ENCODE results near the gene GGN. TPM values are rescaled to one million over a fixed set of nuclear protein-coding genes. Genes with fewer than 3 reads are reported as not detected.
A peak's percentile ranks its signal among the peaks of the same experiment; 100 is the strongest.
"Not testable (repeated sequence)": the region's sequence is repeated elsewhere in the genome, so short reads cannot be mapped to it uniquely, and the experiment has no call there.

GGN gene
- total RNA-seq, 1 donor from 2014 or later: 0.80 TPM

DNA sequence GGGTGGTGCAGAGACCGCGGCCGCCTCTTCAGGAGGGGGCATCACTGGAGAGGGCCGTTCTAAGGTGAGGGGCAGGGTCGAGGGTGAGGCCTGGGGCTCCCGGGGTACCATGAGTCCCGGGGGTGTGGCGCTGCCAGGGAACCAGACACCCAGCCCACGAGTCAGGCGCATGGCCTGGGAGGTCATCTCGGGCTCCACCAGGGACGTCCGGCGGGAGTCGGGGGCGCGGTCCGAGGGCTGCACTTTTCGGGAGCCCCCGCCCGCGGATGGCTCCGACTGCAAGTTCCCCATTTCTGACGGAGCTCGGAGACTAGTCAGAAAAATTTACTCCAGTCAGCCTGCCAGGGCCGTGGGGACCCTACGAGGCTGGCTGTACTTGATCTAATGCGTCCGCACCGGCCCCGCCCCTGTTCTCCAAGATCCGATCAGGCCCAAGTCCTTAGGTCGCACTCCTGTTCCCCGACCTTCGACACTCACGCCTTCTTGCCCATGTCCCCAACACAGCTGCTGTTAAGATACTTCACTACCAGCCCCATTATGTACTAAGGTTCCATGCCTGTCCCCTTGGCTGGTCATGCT is 774 bp downstream of the GGN start:
- DNase-seq (ENCODE audit: low read depth): no peak

DNA sequence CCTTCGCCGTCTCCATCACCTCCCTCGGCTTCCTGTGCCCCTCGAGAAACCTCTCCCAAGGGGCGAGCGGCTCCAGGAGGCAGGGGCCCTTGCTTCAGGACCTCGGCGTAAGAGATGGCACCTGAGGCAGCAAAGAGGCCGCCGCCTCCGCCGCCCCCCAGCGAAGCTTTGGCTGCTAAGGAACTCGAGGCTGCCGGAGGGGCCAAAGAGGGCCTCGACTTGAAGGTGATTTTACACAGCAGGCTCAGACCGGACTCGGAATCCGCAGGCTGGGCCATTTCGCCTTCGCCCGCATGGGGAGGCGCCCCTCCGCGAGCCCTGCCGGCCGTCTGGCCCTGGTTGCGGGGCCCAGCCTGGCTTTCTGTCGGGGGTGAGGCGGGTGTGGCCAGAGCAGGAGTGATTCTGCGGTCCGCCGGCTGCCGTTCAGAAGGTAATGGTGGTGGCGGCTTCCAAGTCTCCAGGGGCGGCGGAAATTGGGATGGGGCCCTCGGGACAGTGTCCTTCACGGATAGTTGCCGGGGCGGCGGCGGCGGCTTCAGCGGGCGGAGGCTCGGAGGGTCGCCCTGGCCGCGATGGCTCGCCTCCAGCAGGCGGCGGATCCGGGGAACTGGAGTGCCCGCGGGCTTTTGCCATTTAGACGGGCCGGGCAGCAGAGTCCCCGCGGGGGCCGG is 1.4 kb downstream of the GGN start:
- DNase-seq (ENCODE audit: low read depth): no peak

DNA sequence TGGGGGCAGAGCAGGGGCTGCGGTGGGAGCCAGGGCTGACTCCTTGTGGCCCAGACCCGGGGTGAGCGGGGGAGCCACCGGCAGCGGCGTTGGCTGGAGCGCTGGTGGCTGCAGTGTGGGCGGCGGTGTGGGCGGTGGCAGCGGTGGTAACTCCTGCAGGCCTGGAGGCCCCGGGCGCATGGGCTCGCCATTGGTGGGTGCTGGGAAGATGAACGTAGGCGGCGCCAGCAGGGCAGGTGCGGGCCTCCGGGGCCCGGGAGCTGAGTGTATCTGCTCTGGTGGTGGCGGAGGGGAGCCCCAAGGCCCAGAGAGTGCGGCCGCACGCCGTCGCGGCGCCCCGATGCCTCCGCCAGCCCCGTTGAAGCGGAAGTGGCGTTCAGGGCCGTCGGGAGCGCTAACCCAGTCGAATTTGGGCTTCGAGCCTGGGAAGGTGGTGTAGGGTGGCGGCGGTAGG is 2.0 kb downstream of the GGN start:
- DNase-seq (ENCODE audit: low read depth): no peak

DNA sequence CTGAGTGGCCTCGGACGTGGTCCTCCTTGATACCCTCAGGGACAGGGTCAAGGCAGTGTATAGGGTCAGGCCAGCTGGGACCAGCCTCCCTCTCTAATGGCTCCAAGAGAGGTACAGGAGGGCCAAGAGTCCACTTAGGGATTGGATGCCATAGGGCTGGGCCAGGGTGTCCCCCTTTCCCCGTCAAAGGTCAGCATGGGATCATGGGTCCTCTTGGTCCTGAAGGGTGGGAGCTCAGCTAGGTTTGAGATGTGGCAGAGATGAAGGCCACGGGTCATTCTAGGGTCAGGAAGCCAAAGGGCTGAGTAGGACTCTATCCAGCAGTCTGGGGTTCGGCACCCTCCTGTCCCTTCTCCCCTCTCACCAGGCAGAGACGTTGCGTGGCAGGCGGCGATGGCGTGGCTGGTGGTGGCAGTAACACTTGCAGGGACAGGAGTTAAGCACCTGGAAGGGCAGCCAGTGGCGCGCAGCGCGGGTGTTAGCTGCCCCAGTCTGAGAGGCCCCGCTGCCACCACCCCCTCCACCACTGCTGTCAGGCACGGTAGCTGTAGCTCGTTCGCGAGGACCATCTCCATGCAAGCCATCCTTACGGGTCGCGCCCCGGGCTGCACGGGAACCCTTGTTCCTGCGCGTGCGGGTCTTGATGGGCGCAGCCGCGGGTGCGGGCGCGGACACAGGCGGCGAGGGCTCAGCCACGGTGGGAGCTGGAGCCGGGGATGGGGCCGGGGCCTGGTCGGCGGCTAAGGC is 2.6 kb downstream of the GGN start:
- no peak for DNase-seq (ENCODE audit: low read depth)

DNA sequence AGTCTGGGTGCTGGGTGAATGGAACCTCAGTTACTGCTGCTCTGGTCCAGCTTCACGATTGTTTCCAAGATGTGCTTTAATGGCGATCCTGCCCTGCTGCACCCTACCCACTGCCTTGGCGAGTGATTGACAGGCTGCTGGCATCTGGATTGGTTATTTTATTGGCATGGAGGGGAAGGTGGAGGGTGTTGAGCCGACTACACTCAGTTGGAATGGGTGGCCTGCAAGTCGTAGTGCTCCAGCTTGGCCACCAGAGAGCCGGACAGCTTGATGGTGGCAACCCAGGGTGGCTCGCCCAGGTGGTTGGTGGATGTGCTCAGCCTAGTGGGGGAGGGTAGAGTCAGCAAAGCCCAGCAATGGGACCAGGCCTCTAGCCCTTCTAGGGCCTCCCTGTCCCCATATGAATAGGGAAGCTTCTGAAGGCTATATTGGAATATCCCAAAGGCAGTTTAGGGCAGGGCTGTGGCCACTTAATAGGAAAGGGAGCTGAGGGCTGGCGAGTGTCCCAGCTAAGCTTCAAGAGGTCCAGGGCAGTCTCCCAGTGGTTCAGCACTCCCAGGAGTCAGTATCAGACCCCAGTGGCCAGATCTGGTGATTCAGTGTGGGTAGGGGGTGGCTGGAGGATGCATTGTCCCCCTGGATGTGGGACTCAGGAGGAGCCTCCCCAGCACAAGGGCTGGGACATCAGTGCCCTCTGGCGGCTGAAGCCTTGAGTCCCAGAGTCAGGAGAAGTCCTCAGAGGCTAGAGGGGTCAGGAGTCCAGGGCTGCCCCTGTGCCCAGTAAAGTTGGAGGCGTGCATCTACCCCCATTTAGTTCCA is 3.4 kb downstream of the GGN start:
- DNase-seq (ENCODE audit: low read depth): no peak

DNA sequence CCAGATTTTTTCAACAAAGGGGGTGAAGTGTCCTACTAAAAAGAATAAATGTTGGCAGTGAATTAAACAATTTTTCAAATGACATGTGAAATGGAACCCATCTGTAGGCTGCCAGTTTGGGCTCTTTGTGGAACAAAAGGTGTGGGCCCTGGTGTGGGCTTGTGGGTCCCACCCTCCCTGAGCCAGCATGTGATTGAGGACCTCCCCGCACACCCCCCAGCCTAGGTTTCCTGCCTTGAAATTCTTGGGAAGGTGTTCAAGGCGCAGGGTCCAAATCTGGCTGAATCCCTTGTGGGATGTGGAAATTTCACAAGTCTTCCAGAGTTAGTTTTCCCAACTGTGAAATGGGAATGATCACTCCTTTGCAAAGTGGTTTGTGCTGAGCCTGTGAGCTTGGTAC is 4.1 kb downstream of the GGN start:
- DNase-seq (ENCODE audit: low read depth): no peak

DNA sequence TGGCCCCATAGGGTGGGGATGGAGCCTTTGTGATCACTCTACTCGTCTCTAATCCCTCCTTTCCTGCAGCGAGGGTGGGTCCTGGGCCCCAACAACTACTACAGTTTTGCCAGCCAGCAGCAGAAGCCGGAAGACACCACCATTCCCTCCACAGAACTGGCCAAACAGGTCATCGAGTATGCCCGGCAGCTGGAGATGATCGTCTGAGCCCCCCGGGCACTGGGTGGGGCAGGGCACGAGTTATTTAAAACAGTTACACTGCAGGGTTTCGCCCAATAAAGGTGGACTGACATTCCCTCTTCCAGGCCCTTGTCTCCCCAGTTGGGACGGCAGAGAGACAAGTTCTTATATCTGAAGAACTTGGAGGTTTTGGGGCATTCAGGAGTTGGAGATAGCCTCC is 4.7 kb downstream of the GGN start:
- no peak for DNase-seq (ENCODE audit: low read depth)

DNA sequence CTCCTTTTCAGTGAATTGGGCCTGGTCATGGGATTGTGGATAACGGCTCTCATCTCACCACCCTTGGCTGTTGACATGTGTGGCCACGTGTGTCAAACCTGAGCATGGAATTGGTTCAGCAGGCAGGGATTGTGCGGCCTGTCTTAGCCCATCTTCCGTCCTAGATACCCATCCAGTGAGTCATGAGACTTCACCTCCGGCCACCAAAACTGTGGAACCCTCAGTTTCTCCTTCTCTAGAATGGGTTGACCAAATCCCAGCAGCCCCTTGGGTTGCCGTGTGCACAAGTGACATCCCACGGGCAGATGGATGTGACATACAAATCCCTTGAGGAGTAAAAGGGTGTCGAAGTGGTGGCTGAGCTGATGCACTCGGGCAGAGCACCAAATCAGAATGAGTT is 6.7 kb downstream of the GGN start:
- DNase-seq (ENCODE audit: low read depth): no peak

GRCh38 chr19:38378866-38379265 is 9.0 kb downstream of the GGN start:
- DNase-seq (ENCODE audit: low read depth): no peak

GRCh38 chr19:38377052-38377451 is 10.8 kb downstream of the GGN start:
- DNase-seq (ENCODE audit: low read depth): no peak

- no peak for DNase-seq (ENCODE audit: low read depth)
These were observed 11.3 kb downstream of the GGN start for GRCh38 chr19:38376576-38376975.

GRCh38 chr19:38375748-38376147 is 12.1 kb downstream of the GGN start:
- peak; percentile 38 for DNase-seq (ENCODE audit: low read depth)

DNA sequence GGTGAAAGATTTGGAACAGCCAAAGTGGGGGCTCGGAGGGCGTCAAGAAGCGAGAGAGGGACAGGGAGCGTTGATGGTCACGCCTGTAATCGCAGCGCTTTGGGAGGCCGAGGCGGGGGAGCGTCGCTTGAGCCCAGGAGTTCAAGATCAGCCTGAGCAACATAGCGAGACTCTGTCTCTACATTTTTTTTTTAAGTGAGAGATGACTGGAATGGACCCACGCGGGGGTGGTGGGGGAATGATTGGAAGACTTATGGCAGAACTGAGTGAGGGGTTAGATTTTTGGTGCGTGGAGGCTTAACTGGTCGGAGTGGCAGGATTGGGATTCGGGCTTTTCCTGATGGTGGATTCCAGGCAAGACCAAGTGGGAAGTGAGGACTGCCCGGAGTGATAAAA is 12.7 kb downstream of the GGN start:
- no peak for DNase-seq (ENCODE audit: low read depth)

- DNase-seq (ENCODE audit: low read depth): peak; percentile 99
These were observed 13.3 kb downstream of the GGN start, which contains the start of gene PSMD8 for GRCh38 chr19:38374332-38375097. PSMD8 (plus strand) TSS chr19:38374571; CDS start chr19:38374602, 31 bp downstream.

GRCh38 chr19:38373907-38374331 is 13.9 kb downstream of the GGN start:
- DNase-seq (ENCODE audit: low read depth): no peak

DNA sequence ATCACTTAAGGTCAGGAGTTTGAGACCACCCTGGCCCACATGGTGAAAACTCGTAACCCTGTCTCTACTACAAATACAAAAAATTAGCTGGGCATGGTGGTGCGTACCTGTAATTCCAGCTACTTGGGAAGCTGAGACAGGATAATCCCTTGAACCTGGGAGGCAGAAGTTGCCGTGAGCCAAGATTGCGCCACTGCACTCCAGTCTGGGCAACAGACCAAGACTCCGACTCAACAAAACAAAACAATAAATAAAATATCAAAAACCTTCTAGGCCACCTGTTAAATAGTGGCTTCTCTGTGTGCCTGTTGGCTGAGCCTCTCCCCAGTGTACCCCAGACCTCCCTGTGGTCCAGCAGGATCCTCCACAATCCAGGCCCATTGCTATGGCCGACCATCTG is 16.8 kb downstream of the GGN start:
- DNase-seq (ENCODE audit: low read depth): no peak

GRCh38 chr19:38370299-38370698 is 17.5 kb downstream of the GGN start:
- DNase-seq (ENCODE audit: low read depth): no peak

DNA sequence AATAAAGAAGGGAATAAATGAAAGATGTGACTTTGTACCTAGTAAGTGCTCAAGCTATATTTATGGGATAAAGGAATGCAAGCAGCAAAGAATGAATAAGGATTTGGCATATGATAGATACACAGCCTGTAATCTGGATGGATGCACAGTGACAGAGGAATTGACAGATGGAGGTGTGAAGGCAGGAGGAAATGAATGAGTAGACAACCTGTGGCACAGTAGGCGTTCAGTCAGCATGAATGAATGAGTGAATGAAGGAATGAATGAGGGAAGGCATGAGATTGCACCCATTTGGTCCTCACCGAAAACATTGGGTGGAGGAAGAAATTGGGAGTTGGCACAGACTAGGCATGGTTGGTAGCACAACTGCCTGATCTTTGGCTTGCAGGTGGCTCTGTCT is 18.2 kb downstream of the GGN start:
- DNase-seq (ENCODE audit: low read depth): no peak

DNA sequence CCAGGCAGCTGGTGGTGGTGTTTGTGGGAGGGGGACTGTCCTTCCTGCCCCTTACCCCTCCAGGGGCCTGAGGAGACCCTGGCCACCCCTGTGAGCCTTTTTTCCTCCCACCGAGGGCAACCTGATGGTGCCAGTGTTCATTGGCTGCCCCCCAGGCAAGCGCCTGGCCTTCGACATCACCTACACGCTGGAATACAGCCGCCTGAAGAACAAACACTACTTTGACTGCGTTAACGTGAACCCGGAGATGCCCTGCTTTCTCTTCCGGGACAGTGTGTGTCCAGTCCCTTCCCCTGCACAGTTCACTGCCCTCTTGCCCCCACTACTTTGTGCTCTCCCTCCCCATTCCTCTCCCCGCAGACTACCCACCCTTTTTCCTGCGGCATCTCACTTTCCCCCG is 20.8 kb downstream of the GGN start:
- DNase-seq (ENCODE audit: low read depth): no peak

GRCh38 chr19:38362946-38363688 is 24.7 kb downstream of the GGN start:
- not testable (repeated sequence) for DNase-seq (ENCODE audit: low read depth)

All from renal cortical epithelial cell (primary cell).